Measurements from ENCODE around the gene SLC2A11. TPM values are rescaled to one million over a fixed set of nuclear protein-coding genes. Genes with fewer than 3 reads are reported as not detected.
A peak's percentile ranks its signal among the peaks of the same experiment; 100 is the strongest.

The SLC2A11 gene
- total RNA-seq, 1 experiment from 2014 or later: 17.2 TPM

DNA sequence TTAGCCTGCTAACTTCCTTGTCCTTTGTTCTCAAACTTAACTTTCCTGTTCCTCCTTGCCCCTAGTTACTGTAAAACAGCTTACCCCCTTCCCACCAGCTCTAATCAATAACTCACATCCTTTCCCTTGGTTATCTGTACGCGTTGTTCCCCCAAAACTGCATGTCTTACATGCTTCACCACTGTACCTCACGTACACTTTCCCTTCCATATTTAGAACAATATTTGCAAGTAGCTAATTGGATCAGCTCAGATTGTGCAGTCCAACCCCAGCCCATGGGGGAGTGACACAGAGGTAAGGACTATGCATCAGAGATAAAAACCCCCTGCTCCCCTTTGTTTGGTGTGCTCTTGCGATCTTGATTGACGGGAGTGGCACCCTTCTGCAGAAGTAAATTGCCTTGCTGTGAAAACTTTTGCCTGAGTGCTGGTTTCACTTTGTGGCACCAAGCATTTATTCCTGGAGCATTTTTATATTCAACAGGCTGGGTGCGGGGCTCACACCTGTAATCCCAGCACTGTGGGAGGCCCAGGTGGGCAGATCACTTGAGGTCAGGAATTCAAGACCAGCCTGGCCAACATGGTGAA lies 67.4 kb downstream of the SLC2A11 start:
- DNase-seq (ENCODE audit: low read depth, low spot score): no peak
- POLR2A ChIA-PET: no interaction called here

DNA sequence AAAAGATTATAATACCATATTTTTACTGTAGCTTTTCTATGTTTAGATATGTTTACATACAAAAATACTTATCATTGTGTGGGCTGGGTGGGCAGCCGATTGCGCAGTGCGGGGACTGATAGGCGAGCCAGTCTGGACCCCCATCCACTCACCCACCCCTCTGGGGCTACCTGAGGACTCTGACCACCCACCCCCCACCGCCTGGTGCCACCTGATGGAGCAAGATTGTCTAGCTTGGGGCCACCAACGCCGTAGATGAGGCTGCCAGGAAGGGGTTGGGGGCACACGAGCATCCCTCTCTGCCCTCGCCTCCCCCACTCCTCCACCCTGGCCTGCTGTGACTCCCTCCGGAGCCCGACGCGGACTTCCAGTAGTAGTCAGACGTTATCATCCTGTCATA lies 68.9 kb downstream of the SLC2A11 start:
- no peak for ATAC-seq
- no TSS peak for BruUV-seq (replicated peaks)
- ChIA-PET POLR2A (no interaction called here), RAD21 (ENCODE audit: low non-redundant PET in 1 of 2, low total read pairs in 2 of 2, uncharacterized antibody in 2 of 2, unreplicated experiment in 2 of 2) (no interaction called here), CTCF (no interaction called here)
- TF ChIP-seq RAD21 (IDR thresholded peaks at IDR 0.05; ENCODE audit: low read depth) (no peak), EGR1 (IDR thresholded peaks at IDR 0.05; ENCODE audit: low read depth) (no peak), POLR2AphosphoS5 (IDR thresholded peaks at IDR 0.05; ENCODE audit: low read depth, low read length) (no peak), YY1 (IDR thresholded peaks at IDR 0.05; ENCODE audit: extremely low read depth, insufficient replicate concordance, low read depth, low read length) (no peak), TCF7L2 (IDR thresholded peaks at IDR 0.05; ENCODE audit: borderline replicate concordance, extremely low read depth, insufficient read depth, insufficient read length) (no peak), SRF (IDR thresholded peaks at IDR 0.05; ENCODE audit: low read depth) (no peak), CTCF (IDR thresholded peaks at IDR 0.05 in 2 of 3, conservative IDR thresholded peaks at IDR 0.05 in 1 of 3; ENCODE audit: borderline replicate concordance in 1 of 3, insufficient read depth in 1 of 3, low read depth in 2 of 3, low read length in 2 of 3) (no peak), ZNF274 (IDR thresholded peaks at IDR 0.05; ENCODE audit: low read depth, low read length) (no peak), ZFX (IDR thresholded peaks at IDR 0.05) (no peak), SP1 (IDR thresholded peaks at IDR 0.05; ENCODE audit: low read depth) (no peak), CEBPB (IDR thresholded peaks at IDR 0.05; ENCODE audit: low read depth) (no peak), JUND (IDR thresholded peaks at IDR 0.05) (no peak), EZH2 (IDR thresholded peaks at IDR 0.05) (no peak)
- TF ChIP-seq, protein P1, sequence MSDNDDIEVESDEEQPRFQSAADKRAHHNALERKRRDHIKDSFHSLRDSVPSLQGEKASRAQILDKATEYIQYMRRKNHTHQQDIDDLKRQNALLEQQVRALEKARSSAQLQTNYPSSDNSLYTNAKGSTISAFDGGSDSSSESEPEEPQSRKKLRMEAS (IDR thresholded peaks at IDR 0.05): no peak
- TF ChIP-seq, protein P2, sequence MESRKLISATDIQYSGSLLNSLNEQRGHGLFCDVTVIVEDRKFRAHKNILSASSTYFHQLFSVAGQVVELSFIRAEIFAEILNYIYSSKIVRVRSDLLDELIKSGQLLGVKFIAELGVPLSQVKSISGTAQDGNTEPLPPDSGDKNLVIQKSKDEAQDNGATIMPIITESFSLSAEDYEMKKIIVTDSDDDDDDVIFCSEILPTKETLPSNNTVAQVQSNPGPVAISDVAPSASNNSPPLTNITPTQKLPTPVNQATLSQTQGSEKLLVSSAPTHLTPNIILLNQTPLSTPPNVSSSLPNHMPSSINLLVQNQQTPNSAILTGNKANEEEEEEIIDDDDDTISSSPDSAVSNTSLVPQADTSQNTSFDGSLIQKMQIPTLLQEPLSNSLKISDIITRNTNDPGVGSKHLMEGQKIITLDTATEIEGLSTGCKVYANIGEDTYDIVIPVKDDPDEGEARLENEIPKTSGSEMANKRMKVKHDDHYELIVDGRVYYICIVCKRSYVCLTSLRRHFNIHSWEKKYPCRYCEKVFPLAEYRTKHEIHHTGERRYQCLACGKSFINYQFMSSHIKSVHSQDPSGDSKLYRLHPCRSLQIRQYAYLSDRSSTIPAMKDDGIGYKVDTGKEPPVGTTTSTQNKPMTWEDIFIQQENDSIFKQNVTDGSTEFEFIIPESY (IDR thresholded peaks at IDR 0.05; ENCODE audit: extremely low read depth, insufficient replicate concordance, low read length): no peak
- TF ChIP-seq, protein P3, sequence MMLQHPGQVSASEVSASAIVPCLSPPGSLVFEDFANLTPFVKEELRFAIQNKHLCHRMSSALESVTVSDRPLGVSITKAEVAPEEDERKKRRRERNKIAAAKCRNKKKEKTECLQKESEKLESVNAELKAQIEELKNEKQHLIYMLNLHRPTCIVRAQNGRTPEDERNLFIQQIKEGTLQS (IDR thresholded peaks at IDR 0.05): no peak
- Histone ChIP-seq H2AFZ (ENCODE audit: low read depth, low read length, poor library complexity, severe bottlenecking) (no peak overlapping the region), H3K27ac (ENCODE audit: low read depth, low read length) (no peak overlapping the region), H3K9ac (ENCODE audit: low read length) (no peak overlapping the region), H3K4me1 (ENCODE audit: control insufficient read depth in 1 of 2, insufficient read depth in 2 of 2, low read length in 2 of 2) (peaks cover under 1 to 4% of the 10 kb centered on the region in 2 experiments; a peak in 2 of 4 replicates), H3K9me2 (ENCODE audit: insufficient read depth) (no peaks in the 10 kb centered on the region), H3K4me2 (ENCODE audit: low read length) (no peak overlapping the region), H3K36me3 (ENCODE audit: control insufficient read depth in 1 of 2, insufficient read depth in 2 of 2, low read length in 2 of 2) (no peaks in the 10 kb centered on the region), H3K9me3 (ENCODE audit: control insufficient read depth in 1 of 2, insufficient read depth in 1 of 2, low read depth in 1 of 2, low read length in 2 of 2) (peaks cover 8 to 18% of the 10 kb centered on the region in 2 experiments; a peak in 2 of 4 replicates), H3K79me2 (ENCODE audit: insufficient read depth, low read length) (no peaks in the 10 kb centered on the region), H4K20me1 (ENCODE audit: insufficient read depth) (no peaks in the 10 kb centered on the region), H3K4me3 (replicated peaks in 1 of 2; ENCODE audit: low read depth in 1 of 2, low read length in 2 of 2) (no peak overlapping the region), H3K27me3 (ENCODE audit: insufficient read depth, low read length) (no peaks in the 10 kb centered on the region)
- DNase-seq (ENCODE audit: low read depth, low spot score): no peak
- intact Hi-C loops (cut with micrococcal nuclease): no loop called here

More for the DNA sequence above, 67.4 kb downstream of the SLC2A11 start:
- no peak for ATAC-seq
- Histone ChIP-seq H3K27ac (ENCODE audit: low read depth, low read length) (no peak overlapping the region), H3K27me3 (ENCODE audit: insufficient read depth, low read length) (no peaks in the 10 kb centered on the region), H3K9me3 (ENCODE audit: control insufficient read depth in 1 of 2, insufficient read depth in 1 of 2, low read depth in 1 of 2, low read length in 2 of 2) (peaks cover 4 to 13% of the 10 kb centered on the region in 2 experiments; a peak in 2 of 4 replicates), H3K4me3 (replicated peaks in 1 of 2; ENCODE audit: low read depth in 1 of 2, low read length in 2 of 2) (no peak overlapping the region), H3K79me2 (ENCODE audit: insufficient read depth, low read length) (no peaks in the 10 kb centered on the region), H4K20me1 (ENCODE audit: insufficient read depth) (no peaks in the 10 kb centered on the region), H3K4me2 (ENCODE audit: low read length) (no peak overlapping the region), H2AFZ (ENCODE audit: low read depth, low read length, poor library complexity, severe bottlenecking) (no peak overlapping the region), H3K9me2 (ENCODE audit: insufficient read depth) (no peaks in the 10 kb centered on the region), H3K4me1 (ENCODE audit: control insufficient read depth in 1 of 2, insufficient read depth in 2 of 2, low read length in 2 of 2) (peaks cover 3 to 8% of the 10 kb centered on the region in 2 experiments; a peak in 2 of 4 replicates), H3K9ac (ENCODE audit: low read length) (no peak overlapping the region), H3K36me3 (ENCODE audit: control insufficient read depth in 1 of 2, insufficient read depth in 2 of 2, low read length in 2 of 2) (no peaks in the 10 kb centered on the region)
- TF ChIP-seq EZH2phosphoT487 (IDR thresholded peaks at IDR 0.05; ENCODE audit: borderline replicate concordance) (no peak), CBX3 (IDR thresholded peaks at IDR 0.05; ENCODE audit: low read depth) (peak; percentile 80), POLR2A (IDR thresholded peaks at IDR 0.05; ENCODE audit: borderline replicate concordance, extremely low read depth, insufficient read depth, insufficient read length) (no peak)
- intact Hi-C loops (cut with micrococcal nuclease): no loop called here
- CTCF ChIA-PET: no interaction called here
- no TSS peak for BruUV-seq (replicated peaks)
- RAD21 ChIA-PET (ENCODE audit: low non-redundant PET in 1 of 2, low total read pairs in 2 of 2, uncharacterized antibody in 2 of 2, unreplicated experiment in 2 of 2): no interaction called here
